Measurements from ENCODE around the gene SUSD3. TPM values are rescaled to one million over a fixed set of nuclear protein-coding genes. Genes with fewer than 3 reads are reported as not detected.
A peak's percentile ranks its signal among the peaks of the same experiment; 100 is the strongest.

Gene SUSD3
- total and polyA plus RNA-seq, 2 donors from 2014 or later: 12.2 to 34.6 TPM

DNA sequence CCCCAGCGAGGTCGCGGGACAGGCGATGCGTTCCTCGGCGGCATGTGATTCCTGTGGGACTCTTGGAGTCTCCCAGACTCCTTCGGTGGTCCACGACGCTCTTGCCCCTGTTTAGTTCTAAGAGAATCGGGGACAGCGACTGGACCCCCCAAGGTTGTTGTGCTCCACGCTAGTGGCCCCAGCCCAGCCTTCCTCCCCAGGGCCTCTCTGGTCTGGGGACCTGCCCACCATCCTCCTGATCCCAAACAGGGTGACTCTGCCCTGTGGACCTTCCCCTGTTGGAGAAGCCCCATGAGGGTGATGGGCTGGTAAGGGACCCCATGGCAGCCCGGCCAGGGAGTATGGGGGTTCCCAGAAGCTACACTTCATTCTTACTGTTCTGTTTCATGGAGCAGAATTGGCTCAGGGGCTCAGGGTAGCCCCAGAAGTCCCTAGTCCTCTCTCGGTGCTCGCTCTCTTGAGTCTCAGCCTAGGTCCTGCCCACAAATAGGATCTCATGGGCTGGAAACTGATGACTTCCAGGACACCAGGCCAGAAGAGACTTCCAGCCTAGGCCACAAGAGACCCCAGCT, 38.4 kb downstream of the SUSD3 start:
- Histone ChIP-seq H3K9me3 (ENCODE audit: control insufficient read depth in 2 of 3, insufficient read depth in 1 of 3, low read length in 3 of 3) (no peaks in the 10 kb centered on the region), H3K9ac (ENCODE audit: low read length in 3 of 3) (peak overlapping the region; percentile 39 to 67 (median 65)), H3K27me3 (ENCODE audit: control insufficient read depth, insufficient read depth, low read length) (no peaks in the 10 kb centered on the region), H3K4me3 (ENCODE audit: low read length in 3 of 3) (peak overlapping the region; percentile 80 to 89 (median 86)), H3K4me1 (ENCODE audit: control insufficient read depth in 2 of 3, insufficient read depth in 2 of 3, low read depth in 1 of 3, low read length in 3 of 3) (peaks cover 14 to 43% (median 31%) of the 10 kb centered on the region in 3 donors), H3K36me3 (ENCODE audit: control insufficient read depth in 2 of 3, insufficient read depth in 3 of 3, low read length in 3 of 3) (no peaks in the 10 kb centered on the region), H3K27ac (ENCODE audit: low read depth in 2 of 2, low read length in 2 of 2) (peak overlapping the region; percentile 78 to 88)
- DNase-seq (peak in 1 of 5 donors; percentile 77), FAIRE-seq (no peak)
- intact Hi-C loops (cut with DNase I): no loop called here
- TF ChIP-seq, protein P1, sequence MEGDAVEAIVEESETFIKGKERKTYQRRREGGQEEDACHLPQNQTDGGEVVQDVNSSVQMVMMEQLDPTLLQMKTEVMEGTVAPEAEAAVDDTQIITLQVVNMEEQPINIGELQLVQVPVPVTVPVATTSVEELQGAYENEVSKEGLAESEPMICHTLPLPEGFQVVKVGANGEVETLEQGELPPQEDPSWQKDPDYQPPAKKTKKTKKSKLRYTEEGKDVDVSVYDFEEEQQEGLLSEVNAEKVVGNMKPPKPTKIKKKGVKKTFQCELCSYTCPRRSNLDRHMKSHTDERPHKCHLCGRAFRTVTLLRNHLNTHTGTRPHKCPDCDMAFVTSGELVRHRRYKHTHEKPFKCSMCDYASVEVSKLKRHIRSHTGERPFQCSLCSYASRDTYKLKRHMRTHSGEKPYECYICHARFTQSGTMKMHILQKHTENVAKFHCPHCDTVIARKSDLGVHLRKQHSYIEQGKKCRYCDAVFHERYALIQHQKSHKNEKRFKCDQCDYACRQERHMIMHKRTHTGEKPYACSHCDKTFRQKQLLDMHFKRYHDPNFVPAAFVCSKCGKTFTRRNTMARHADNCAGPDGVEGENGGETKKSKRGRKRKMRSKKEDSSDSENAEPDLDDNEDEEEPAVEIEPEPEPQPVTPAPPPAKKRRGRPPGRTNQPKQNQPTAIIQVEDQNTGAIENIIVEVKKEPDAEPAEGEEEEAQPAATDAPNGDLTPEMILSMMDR (IDR thresholded peaks at IDR 0.05; ENCODE audit: borderline replicate concordance, extremely low read depth, insufficient read depth): no peak

DNA sequence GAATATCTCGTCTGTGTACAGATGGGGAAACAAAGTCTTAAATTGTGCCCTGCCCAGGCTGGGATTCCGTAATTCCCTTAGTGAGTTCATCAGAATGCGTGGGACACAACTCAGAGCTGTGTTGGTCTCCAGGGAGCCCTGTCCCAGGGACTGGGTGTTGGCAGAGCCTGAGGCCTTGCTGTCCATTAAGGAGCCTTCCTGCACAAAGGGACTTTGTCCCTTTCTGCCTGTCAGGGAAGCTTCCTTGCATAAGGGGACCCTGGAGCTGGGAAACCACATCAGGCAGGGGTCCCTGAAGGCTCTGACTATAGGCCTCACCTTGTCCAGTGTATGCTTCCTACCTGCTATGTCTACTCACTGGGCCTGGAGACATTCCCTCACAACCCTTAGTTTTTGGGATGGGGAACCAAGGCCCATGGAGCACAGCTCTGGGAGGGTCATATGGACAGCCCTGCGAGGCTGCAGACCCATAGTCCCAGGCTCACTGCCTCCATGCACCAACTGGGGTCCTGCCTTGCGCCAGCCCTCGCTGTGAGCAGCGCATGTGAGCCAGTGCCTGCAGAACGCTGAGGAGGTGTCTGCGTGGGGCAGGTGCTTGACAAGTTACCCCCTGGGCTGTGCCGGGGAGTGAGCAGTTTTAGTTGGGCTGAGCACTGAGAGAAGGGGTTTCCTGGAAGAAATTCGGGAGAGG, 39.2 kb downstream of the SUSD3 start:
- intact Hi-C loops (cut with DNase I): no loop called here
- H3K27ac ChIP-seq (ENCODE audit: low read depth in 2 of 2, low read length in 2 of 2): peak overlapping the region; percentile 78 to 88
- no peaks in the 10 kb centered on the region for H3K36me3 ChIP-seq (ENCODE audit: control insufficient read depth in 2 of 3, insufficient read depth in 3 of 3, low read length in 3 of 3)
- H3K9me3 ChIP-seq (ENCODE audit: control insufficient read depth in 2 of 3, insufficient read depth in 1 of 3, low read length in 3 of 3): no peaks in the 10 kb centered on the region
- no peak for FAIRE-seq
- DNase-seq: peak in 2 of 5 donors; percentile 55 to 76
- H3K4me3 ChIP-seq (ENCODE audit: low read length in 3 of 3): peak overlapping the region in 2 of 3 donors; percentile 86 to 89
- H3K9ac ChIP-seq (ENCODE audit: low read length in 3 of 3): peak overlapping the region in 1 of 3 donors; percentile 67
- H3K4me1 ChIP-seq (ENCODE audit: control insufficient read depth in 2 of 3, insufficient read depth in 2 of 3, low read depth in 1 of 3, low read length in 3 of 3): peaks cover 14 to 42% (median 30%) of the 10 kb centered on the region in 3 donors
- no peaks in the 10 kb centered on the region for H3K27me3 ChIP-seq (ENCODE audit: control insufficient read depth, insufficient read depth, low read length)
- TF ChIP-seq, protein P1 (IDR thresholded peaks at IDR 0.05; ENCODE audit: borderline replicate concordance, extremely low read depth, insufficient read depth): no peak

DNA sequence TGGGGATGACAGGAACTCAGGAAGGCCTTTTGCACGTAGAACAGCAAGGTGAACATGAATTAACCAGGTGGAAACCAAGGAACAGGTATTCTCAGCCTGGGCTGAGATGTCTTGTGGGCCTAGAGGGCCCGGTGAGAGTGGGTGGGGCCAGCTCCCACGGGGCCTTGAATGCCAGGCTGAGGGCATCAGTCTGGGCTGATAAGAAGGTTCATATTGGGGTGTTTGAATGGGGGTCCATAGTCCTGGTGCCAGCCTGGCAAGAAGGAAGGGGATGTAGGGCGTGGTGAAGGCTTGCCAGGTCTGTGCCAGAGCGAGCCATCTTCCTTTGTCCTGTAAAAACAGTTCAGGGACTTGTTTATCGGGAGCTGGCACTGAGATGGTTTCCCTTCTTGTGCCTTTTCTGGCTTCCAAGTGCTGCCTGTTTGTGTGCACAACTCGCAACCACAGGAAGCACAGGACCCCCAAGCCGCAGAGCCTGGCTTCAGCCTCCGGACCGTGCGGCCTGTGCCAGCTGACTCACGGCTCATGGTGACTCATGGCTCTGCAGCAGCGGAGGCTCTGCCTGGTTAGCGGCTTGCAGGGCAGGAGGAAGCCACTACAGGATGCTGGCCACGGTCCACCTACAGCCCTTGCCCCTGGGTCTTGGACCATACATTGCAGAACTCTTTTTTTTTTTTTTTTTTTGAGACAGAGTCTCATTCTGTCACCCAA, 39.9 kb downstream of the SUSD3 start:
- Histone ChIP-seq H3K36me3 (ENCODE audit: control insufficient read depth in 2 of 3, insufficient read depth in 3 of 3, low read length in 3 of 3) (no peaks in the 10 kb centered on the region), H3K4me3 (ENCODE audit: low read length in 3 of 3) (no peak overlapping the region), H3K9me3 (ENCODE audit: control insufficient read depth in 2 of 3, insufficient read depth in 1 of 3, low read length in 3 of 3) (no peaks in the 10 kb centered on the region), H3K27me3 (ENCODE audit: control insufficient read depth, insufficient read depth, low read length) (no peaks in the 10 kb centered on the region), H3K9ac (ENCODE audit: low read length in 3 of 3) (peak overlapping the region in 1 of 3 donors; percentile 67), H3K4me1 (ENCODE audit: control insufficient read depth in 2 of 3, insufficient read depth in 2 of 3, low read depth in 1 of 3, low read length in 3 of 3) (peaks cover 9 to 42% (median 23%) of the 10 kb centered on the region in 3 donors), H3K27ac (ENCODE audit: low read depth in 2 of 2, low read length in 2 of 2) (peak overlapping the region; percentile 74 to 78)
- intact Hi-C loops (cut with DNase I): no loop called here
- TF ChIP-seq, protein P1 (IDR thresholded peaks at IDR 0.05; ENCODE audit: borderline replicate concordance, extremely low read depth, insufficient read depth): no peak
- FAIRE-seq (no peak), DNase-seq (peak in 3 of 5 donors; percentile 50 to 96 (median 56))

Data from kidney (tissue), 14 donors.